Body of pancreas (tissue), 4 donors: Measurements from ENCODE around the gene SPOCK3.

Source experiments
- POLR2A ChIP-seq, 3 donors: fragments of 450-650 bp; IDR thresholded peaks; one replicate each; pipeline ENCODE4 v1.6.1; 2016; ENCODE audit warnings: antibody characterized with exemption in 3 of 3, mild to moderate bottlenecking in 2 of 3
- TF ChIP-seq, protein P1 (sequence below), 7 experiments: fragments of 450-650 bp in 4 of 7; fragments of 200-600 bp in 3 of 7; sonication (generic) in 3 of 7; IDR thresholded peaks; one replicate each; pipeline ENCODE4 v1.5.1; 2016 to 2019; ENCODE audit warnings: antibody characterized with exemption in 7 of 7

GRCh38 chr4:167088115-167088514 is 146.2 kb downstream of the SPOCK3 start:
- TF ChIP-seq, protein P1, sequence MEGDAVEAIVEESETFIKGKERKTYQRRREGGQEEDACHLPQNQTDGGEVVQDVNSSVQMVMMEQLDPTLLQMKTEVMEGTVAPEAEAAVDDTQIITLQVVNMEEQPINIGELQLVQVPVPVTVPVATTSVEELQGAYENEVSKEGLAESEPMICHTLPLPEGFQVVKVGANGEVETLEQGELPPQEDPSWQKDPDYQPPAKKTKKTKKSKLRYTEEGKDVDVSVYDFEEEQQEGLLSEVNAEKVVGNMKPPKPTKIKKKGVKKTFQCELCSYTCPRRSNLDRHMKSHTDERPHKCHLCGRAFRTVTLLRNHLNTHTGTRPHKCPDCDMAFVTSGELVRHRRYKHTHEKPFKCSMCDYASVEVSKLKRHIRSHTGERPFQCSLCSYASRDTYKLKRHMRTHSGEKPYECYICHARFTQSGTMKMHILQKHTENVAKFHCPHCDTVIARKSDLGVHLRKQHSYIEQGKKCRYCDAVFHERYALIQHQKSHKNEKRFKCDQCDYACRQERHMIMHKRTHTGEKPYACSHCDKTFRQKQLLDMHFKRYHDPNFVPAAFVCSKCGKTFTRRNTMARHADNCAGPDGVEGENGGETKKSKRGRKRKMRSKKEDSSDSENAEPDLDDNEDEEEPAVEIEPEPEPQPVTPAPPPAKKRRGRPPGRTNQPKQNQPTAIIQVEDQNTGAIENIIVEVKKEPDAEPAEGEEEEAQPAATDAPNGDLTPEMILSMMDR (IDR thresholded peaks at IDR 0.05) = no peak
- TF ChIP-seq POLR2A (IDR thresholded peaks at IDR 0.05) = no peak
